Head of caudate nucleus (tissue), 42 donors: ENCODE results near the gene VN1R2.

ENCODE experiments used
- DNase-seq, 42 donors: peaks; one replicate each; pipeline versions ENCODE4 v3.0.0 to v3.0.0-alpha.2; 2020 to 2021; ENCODE audit warnings: mixed read lengths in 7 of 42
- intact Hi-C: fragments of 100-400 bp; cut with DNase I; formaldehyde crosslinking; loops from one replicate; pipeline ENCODE4 v1.15.0; 2022

The VN1R2 gene

GRCh38 chr19:53308339-53308811 lies 50.3 kb downstream of the VN1R2 start:
- intact Hi-C loops: no loop called here

More at GRCh38 chr19:53308339-53308811, 50.3 kb downstream of the VN1R2 start:
- DNase-seq: peak in 40 of 42 donors; percentile 7 to 83 (median 52)
